ENCODE results near the gene CATSPERZ.

- no peak for TF ChIP-seq CTCF (IDR thresholded peaks at IDR 0.05)
- TF ChIP-seq EP300 (IDR thresholded peaks at IDR 0.05), result no peak
Measured at GRCh38 chr11:64304032-64304315, 3.8 kb downstream of the CATSPERZ start.
